ENCODE data around the gene ZNF397. TPM values are rescaled to one million over a fixed set of nuclear protein-coding genes. Genes with fewer than 3 reads are reported as not detected.

Gene ZNF397
- total and polyA plus RNA-seq, 9 of the 15 experiments (the other 6 are each of a cell fraction or from before 2014, with no cell fraction given), result 6.4 to 24.2 (median 19.3) TPM

- TF ChIP-seq E2F4 (CRISPR knock-in tag; IDR thresholded peaks at IDR 0.05; ENCODE audit: low read depth) (no peak), RFX5 (IDR thresholded peaks at IDR 0.05; ENCODE audit: low read depth, low read length) (no peak), GTF2B (IDR thresholded peaks at IDR 0.05; ENCODE audit: extremely low read depth, insufficient read length) (no peak), BRF2 (IDR thresholded peaks at IDR 0.05; ENCODE audit: borderline replicate concordance, insufficient read depth, insufficient read length) (no peak), CBX5 (IDR thresholded peaks at IDR 0.05; ENCODE audit: borderline replicate concordance, low read depth) (0 out of 2 replicates have a peak, but pooled peaks have one; percentile 28), HES1 (IDR thresholded peaks at IDR 0.05; ENCODE audit: low read depth) (no peak), ATF7 (IDR thresholded peaks at IDR 0.05) (no peak), FOXJ2 (tag; IDR thresholded peaks at IDR 0.05) (no peak), GMEB1 (CRISPR knock-in tag; IDR thresholded peaks at IDR 0.05) (no peak), TCFL5 (CRISPR knock-in tag; conservative IDR thresholded peaks at IDR 0.05) (no peak), ZNF24 (IDR thresholded peaks at IDR 0.05) (no peak), ZBTB34 (CRISPR knock-in tag; IDR thresholded peaks at IDR 0.05) (no peak), SNRNP70 (optimal IDR thresholded peaks at IDR 0.05; ENCODE audit: low read depth, low read length) (no peak), THAP7 (CRISPR knock-in tag; IDR thresholded peaks at IDR 0.05) (no peak), CHD2 (IDR thresholded peaks at IDR 0.05; ENCODE audit: low read depth, low read length) (no peak), HMG20B (CRISPR knock-in tag; IDR thresholded peaks at IDR 0.05) (no peak), ZNF445 (CRISPR knock-in tag; IDR thresholded peaks at IDR 0.05; ENCODE audit: low read depth) (no peak), MTA3 (IDR thresholded peaks at IDR 0.05; ENCODE audit: borderline replicate concordance) (no peak), IRF1 (CRISPR knock-in tag; IDR thresholded peaks at IDR 0.05; ENCODE audit: borderline replicate concordance) (no peak), CREBBP (IDR thresholded peaks at IDR 0.05; ENCODE audit: low read depth, low read length) (no peak), PHTF2 (CRISPR knock-in tag; IDR thresholded peaks at IDR 0.05) (no peak)
Measured at GRCh38 chr18:35205199-35205712, 35.6 kb upstream of the ZNF397 start (continued).

Measured in K562 (cell line).